MG63 (cell line): ENCODE data around the gene PRR23E. TPM values are rescaled to one million over a fixed set of nuclear protein-coding genes. Genes with fewer than 3 reads are reported as not detected.

Source experiments
- DNase-seq: peaks from one replicate; pipeline ENCODE4 v3.0.0-alpha.2; 2020
- H3K27me3 ChIP-seq: fragments of 250-450 bp; sonication (Bioruptor Pico); 2 replicates; pipeline ENCODE4 v1.5.1; 2020; ENCODE audit warnings: mild to moderate bottlenecking, moderate library complexity
- H3K36me3 ChIP-seq: fragments of 250-450 bp; sonication (Bioruptor Pico); 2 replicates; pipeline ENCODE4 v1.5.1; 2020; ENCODE audit warnings: mild to moderate bottlenecking, moderate library complexity
- H3K4me3 ChIP-seq: fragments of 250-450 bp; sonication (Bioruptor Pico); 2 replicates; pipeline ENCODE4 v1.5.1; 2020; ENCODE audit warnings: mild to moderate bottlenecking, moderate library complexity
- H3K9me3 ChIP-seq: fragments of 250-450 bp; sonication (Bioruptor Pico); 2 replicates; pipeline ENCODE4 v1.5.1; 2020; ENCODE audit warnings: mild to moderate bottlenecking, moderate library complexity
- total RNA-seq: library from RNA; depleted of rRNA; stranded (reverse); fragments of >200 nt; shearing (Covaris generic); gene quantifications from 2 replicates; pipeline ENCODE4 v1.2.3, GENCODE V29; 2014; ENCODE audit warnings: low replicate concordance

Gene PRR23E
- total RNA-seq, 1 experiment from 2014 or later = not detected

DNA sequence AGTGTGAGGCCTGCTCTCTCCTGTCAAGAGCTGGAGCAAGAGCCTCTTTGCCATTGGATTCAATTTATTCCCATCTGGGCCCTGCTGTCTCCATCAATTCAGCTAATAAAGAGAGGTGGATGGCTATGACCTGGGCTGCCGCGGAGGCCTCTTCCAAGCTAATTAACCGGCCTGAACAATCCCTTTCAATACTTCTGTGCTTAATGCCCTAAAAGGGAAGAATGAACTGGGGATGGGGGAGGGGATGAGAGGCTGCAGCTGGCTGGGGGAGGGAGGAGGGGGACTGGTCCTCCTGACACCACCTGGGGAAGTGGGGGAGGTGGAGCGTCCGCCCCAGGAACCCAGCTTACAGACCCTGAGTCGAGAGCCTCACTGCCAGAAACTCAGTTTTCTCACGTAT, 33.4 kb upstream of the PRR23E start:
- no peaks in the 10 kb centered on the region for H3K27me3 ChIP-seq

DNA sequence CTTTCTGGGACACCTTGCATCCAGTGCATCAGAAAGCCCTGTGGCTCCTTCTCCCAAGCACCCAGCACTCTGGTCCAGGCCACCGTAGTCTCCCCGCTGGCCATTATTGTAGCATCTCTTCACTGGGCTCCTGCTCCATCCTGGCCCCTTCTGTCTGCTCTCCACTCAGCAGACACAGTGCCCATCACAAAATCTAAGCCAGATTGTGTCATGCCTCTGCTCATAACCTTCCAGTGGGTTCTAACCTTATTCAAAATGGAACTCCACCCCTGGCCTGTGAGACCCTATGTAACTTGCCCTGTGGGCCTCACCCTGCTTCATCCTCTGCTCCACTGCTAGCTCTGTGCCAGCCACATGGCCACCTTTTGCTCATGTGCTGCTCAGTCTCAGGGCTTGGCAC, 31.7 kb upstream of the PRR23E start:
- no peak for DNase-seq
- Histone ChIP-seq H3K27me3 (no peaks in the 10 kb centered on the region), H3K9me3 (0 out of 2 replicates have a peak, but pooled peaks cover 2% of the 10 kb centered on the region), H3K36me3 (no peaks in the 10 kb centered on the region), H3K4me3 (no peak overlapping the region)

More for the DNA sequence above, 33.4 kb upstream of the PRR23E start:
- Histone ChIP-seq H3K36me3 (no peaks in the 10 kb centered on the region), H3K9me3 (0 out of 2 replicates have a peak, but pooled peaks cover 4% of the 10 kb centered on the region), H3K4me3 (no peak overlapping the region)
- DNase-seq = no peak

DNA sequence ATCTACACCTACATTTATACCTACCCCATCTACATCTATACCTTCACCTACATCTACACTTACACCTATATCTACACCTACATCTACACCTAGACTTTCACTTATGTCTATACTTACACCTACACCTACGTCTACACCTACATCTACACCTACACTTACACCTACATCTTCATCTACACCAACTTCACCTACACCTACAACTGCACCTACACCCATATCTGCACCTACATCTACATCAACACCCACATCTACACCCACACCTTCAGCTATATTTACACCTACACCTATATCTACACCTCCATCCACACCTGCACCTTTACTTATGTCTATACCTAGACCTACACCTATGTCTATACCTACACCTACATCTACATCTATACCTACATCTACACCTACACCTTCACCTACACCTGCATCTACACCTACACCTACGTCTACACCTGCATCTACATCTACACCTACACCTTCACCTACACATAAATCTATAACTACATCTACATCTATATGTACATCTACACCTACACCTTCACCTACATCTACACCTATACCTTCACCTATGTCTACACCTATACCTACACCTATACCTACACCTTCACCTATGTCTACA, 30.9 kb upstream of the PRR23E start:
- Histone ChIP-seq H3K36me3 (no peaks in the 10 kb centered on the region), H3K9me3 (0 out of 2 replicates have a peak, but pooled peaks cover 2% of the 10 kb centered on the region), H3K27me3 (no peaks in the 10 kb centered on the region), H3K4me3 (no peak overlapping the region)
- no peak for DNase-seq

DNA sequence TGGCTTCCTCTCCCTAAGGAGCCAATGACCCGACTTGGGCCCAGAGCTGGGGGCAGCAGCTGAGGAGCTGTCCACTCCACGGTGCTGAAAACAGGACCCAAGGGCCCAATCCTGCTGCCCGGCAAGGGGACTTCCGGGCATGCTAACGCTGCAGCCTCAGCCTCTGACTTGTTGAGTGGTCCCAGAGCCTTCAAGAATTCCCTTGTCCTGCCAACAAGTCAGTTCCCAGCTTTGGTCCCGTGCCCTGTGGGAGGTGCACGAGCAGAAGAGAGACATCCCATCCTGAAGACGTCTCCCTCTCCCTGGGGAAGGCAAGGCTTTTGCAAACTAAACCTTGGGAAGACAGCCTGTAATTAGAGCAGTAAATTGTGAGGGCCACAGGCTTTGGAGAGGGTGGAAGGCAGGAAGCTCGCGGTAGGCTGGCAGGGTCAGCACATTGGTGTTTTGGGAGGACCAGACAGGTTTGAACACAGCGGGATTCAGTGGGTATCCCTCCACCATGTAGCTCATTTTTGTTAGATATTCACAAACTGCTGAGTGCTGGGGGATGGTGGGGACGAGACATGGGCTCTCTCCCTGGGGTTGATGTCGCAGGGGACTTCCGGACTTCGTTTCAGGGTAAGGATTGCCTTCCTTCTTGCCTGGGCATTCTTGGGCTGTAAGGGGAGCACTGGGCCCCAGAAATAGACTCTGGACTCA, 29.8 kb upstream of the PRR23E start:
- Histone ChIP-seq H3K4me3 (no peak overlapping the region), H3K9me3 (0 out of 2 replicates have a peak, but pooled peaks cover 2% of the 10 kb centered on the region), H3K27me3 (no peaks in the 10 kb centered on the region), H3K36me3 (no peaks in the 10 kb centered on the region)
- peak; percentile 36 for DNase-seq

DNA sequence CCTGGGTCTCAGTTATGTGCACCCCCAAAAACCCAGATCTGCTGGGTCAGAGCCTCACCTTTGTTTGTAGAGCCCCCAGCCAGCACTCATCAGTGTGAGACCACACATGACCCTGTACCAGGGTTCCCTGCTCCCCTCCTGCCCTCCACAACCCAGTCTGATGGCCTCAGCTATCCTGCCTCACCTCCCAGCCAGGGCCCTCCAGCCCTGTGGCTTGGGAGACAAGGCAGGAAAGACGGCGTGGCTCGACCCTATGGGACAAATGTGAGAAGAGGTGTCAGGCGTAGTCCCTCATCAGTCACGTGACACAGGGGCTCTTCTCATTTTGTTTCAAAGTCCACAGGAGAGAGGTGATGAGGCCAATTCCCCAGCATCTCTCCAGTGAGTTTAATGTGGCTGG, 28.3 kb upstream of the PRR23E start:
- Histone ChIP-seq H3K4me3 (no peak overlapping the region), H3K27me3 (no peaks in the 10 kb centered on the region), H3K36me3 (no peaks in the 10 kb centered on the region), H3K9me3 (0 out of 2 replicates have a peak, but pooled peaks cover 2% of the 10 kb centered on the region)
- DNase-seq = no peak

DNA sequence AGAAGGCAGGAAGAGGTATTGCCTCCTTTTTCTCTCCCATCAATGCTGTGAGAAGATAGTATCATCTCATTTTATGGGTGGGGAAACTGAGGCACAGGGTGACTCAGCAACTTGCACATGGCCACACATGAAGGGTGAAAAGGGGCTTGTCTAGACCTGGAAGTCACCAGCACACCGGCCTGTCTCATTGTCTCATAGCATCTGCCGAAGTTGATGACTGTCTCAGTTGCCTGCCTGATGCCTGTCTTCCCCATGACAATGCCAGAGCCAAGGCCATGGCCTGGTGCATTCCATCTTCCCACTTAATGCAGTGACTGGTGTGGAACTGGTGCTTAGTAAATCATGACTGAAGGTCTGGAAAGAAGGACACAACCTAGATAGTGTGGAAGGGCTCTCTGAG, 27.9 kb upstream of the PRR23E start:
- Histone ChIP-seq H3K9me3 (0 out of 2 replicates have a peak, but pooled peaks cover 2% of the 10 kb centered on the region), H3K36me3 (no peaks in the 10 kb centered on the region), H3K27me3 (no peaks in the 10 kb centered on the region), H3K4me3 (no peak overlapping the region)
- no peak for DNase-seq

DNA sequence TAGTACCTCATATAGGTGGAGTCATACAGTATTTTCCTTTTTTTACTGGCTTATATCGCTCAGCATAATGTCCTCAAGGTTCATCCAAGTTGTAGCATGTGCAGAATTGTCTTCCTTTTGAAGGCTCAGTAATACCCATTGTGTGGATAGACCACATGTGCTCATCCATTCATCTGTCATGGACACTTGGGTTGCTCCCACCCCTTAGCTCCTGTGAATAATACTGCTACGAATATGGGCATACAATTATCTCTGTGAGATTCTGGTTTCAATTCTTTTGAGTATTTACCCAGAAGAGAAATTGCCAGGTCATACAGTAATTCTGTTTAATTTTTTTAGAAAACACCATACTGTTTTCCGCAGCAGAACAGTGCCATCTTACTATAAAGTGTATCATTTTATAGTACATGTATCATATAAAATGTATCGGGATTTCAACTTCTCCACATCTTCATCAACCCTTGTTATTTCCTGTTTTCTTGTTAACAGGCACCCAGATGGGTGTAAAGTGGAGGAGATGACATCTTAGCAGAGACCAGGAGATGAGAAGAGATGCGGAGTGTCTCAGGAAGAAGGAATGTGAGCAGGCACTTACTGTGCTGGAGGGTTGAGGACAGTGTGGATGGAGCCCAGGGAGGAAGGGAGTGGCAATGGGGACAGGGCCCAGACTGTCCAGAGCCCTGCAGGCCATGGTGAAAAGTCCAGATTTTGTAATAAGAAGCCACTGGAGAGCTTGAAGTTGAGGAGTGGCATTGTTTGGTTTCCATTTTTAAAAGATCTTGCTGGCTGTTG, 27.0 kb upstream of the PRR23E start:
- DNase-seq = no peak
- Histone ChIP-seq H3K9me3 (0 out of 2 replicates have a peak, but pooled peaks cover 2% of the 10 kb centered on the region), H3K36me3 (no peaks in the 10 kb centered on the region), H3K4me3 (no peak overlapping the region), H3K27me3 (no peaks in the 10 kb centered on the region)

DNA sequence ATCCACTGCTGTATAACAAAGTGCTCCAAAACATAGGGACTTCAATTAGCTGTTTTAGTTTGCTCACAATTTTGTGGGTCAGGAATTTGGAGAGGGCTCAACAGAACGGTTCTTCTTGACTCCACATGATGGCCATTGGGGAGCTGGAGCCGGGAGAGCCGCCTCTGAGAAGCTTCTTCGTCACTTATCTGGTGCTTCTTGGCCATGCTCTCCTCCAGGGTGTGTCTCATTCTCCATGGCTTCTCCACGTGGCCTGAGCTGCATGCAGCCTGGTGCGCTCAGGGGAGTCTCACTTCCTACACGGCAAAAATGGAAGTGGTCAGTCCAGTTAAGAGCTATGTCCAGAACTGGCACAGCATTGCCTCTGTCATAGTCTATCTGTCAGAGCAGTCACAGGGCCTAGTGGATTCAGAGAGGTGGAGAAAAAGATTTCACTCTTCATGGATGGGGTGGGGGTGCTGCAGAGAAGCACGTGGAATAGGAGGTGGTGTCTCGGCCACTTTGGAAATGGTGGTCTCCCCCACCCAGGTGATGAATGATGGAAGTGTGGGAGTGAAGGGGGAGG, 26.3 kb upstream of the PRR23E start:
- Histone ChIP-seq H3K27me3 (no peaks in the 10 kb centered on the region), H3K4me3 (no peak overlapping the region), H3K36me3 (no peaks in the 10 kb centered on the region), H3K9me3 (0 out of 2 replicates have a peak, but pooled peaks cover 2% of the 10 kb centered on the region)
- DNase-seq = no peak

DNA sequence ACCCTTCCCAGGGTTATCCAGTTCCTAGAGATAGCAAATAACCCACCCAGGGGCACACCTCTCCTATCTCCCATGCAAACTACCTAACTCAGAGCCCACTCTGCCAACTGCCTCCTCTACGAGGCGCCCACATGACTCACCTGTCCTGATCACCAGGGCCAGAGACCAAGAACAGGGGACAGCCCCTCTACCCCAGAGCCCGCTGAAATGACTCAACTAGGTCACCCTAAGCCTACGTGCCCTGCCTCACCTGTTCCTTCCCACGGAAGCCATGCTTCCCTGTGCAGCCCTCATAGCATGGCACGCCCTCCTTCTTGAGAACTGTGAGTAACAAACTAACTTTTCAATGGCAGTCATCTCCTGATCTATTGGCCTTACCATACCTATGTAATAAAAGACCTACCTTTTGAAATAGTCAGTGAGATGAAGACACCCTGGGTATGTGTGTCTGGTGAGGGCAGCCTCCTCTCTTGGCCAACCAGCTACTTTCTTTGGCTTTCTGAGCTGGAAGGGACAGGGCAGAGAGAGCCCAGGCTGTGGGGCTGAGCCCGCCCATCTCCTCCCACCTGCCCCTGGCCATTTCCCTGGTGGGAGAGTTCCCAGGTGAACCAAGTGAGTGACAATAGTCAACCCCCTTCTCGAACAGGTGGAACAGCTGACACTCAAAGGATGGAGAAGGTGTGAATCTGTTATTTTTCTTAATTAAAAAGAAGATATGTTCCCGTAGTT, 25.5 kb upstream of the PRR23E start:
- no peaks in the 10 kb centered on the region for H3K27me3 ChIP-seq
- H3K36me3 ChIP-seq = no peaks in the 10 kb centered on the region
- no peaks in the 10 kb centered on the region for H3K9me3 ChIP-seq
- H3K4me3 ChIP-seq = no peak overlapping the region
- DNase-seq = no peak

DNA sequence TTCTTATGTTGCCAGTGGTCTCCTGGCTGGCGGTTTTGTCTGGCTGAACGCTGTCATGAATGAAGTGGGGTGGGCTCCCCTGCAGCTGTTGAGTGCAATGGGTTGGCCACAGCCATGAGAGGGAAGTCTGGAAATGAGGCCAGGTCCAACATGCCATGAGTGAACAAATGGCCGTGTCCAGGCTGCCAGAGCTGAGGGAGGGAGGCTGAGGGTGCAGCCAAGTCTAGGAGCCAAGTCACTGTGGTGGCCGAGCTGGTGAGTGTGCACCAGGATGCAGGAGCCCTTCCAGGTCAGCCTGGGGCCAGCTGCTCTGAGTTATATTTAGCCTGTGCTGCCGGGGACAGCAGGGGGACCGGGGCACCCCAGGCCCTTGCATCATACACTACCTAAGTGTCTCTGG, 24.7 kb upstream of the PRR23E start:
- Histone ChIP-seq H3K4me3 (no peak overlapping the region), H3K27me3 (no peaks in the 10 kb centered on the region), H3K36me3 (no peaks in the 10 kb centered on the region), H3K9me3 (no peaks in the 10 kb centered on the region)
- peak; percentile 31 for DNase-seq

DNA sequence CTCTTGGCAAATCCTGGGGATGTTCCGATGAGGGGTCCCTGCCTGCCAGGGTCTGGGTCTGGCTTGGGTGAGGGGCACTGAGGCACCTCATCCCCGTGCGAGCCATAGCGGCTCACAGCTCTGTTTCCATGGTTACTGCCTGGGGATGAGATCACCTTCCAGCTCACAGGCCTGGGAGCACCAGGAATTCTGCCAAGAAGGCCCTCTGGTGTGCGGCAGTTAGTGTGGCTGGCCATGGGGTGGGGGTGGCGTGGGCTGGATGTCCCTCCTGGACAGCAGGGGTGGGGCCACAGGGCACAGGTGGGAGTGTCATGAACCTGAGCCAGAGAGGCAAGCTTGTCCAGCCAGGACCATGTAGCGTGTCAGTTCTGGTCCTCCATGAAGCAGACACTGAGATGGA, 22.1 kb upstream of the PRR23E start:
- no peaks in the 10 kb centered on the region for H3K36me3 ChIP-seq
- DNase-seq = peak; percentile 66
- H3K4me3 ChIP-seq = no peak overlapping the region
- no peaks in the 10 kb centered on the region for H3K9me3 ChIP-seq
- H3K27me3 ChIP-seq = no peaks in the 10 kb centered on the region

DNA sequence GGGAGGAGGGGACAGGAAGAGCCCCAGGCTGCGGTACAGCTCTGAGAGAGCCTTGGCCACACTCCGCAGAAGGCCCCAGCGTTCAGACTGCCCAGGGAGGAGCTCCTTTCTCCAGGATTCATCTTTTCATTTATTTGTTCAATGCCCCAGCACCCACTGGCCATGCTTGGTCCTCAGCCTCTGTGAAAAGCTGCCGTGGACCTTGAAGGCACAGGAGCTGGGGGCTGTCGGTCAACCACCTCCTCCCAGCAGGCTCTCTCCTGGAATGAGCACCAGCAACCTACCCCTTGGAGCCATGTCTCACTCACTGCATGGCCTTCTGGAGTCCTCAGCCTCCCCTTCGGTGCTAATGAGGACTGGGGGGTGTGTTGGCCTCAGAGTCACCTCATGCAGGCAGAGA, 21.6 kb upstream of the PRR23E start:
- Histone ChIP-seq H3K36me3 (no peaks in the 10 kb centered on the region), H3K9me3 (no peaks in the 10 kb centered on the region), H3K27me3 (no peaks in the 10 kb centered on the region), H3K4me3 (no peak overlapping the region)
- no peak for DNase-seq

DNA sequence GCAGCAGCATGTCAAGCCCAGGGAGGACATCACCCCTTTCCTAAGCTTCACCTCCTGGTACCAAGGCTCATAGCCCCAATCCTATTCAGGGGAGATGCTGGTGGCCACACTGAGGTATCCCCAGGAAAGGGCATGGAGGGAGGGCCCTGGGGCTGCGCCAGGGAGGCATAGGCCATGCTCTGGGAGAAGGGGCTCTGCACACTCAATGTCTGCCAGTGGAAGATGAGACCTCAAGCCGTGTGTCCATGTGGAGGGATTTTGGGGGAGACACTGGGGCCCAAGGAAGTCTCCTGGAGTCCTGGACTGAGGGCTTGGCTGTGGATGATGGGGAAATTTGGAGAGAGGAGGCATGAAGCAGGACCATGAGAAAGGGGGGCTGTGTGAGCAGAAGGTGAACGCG, 21.2 kb upstream of the PRR23E start:
- Histone ChIP-seq H3K4me3 (no peak overlapping the region), H3K27me3 (no peaks in the 10 kb centered on the region), H3K9me3 (no peaks in the 10 kb centered on the region), H3K36me3 (no peaks in the 10 kb centered on the region)
- DNase-seq = no peak

DNA sequence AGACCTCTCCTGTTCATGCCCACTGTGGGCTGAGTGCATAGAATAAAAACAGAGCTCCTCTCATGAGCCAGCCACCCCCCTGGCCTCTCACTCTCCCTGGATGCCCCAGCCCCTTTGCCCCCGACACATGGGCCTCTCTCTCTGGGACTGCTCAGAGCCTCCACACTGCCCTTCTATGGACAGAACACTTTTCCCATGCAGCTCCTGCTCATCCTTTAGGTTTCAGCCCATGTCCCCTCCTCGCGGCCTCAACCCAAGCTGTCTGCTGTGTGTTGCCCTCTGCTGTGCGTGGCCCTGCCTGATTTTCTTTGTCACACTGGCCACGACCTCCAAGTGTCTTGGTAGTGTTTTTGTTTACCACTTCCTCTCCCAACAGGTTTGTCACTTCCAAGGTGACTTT, 20.7 kb upstream of the PRR23E start:
- H3K9me3 ChIP-seq = no peaks in the 10 kb centered on the region
- DNase-seq = no peak
- H3K36me3 ChIP-seq = no peaks in the 10 kb centered on the region
- no peak overlapping the region for H3K4me3 ChIP-seq
- H3K27me3 ChIP-seq = no peaks in the 10 kb centered on the region

DNA sequence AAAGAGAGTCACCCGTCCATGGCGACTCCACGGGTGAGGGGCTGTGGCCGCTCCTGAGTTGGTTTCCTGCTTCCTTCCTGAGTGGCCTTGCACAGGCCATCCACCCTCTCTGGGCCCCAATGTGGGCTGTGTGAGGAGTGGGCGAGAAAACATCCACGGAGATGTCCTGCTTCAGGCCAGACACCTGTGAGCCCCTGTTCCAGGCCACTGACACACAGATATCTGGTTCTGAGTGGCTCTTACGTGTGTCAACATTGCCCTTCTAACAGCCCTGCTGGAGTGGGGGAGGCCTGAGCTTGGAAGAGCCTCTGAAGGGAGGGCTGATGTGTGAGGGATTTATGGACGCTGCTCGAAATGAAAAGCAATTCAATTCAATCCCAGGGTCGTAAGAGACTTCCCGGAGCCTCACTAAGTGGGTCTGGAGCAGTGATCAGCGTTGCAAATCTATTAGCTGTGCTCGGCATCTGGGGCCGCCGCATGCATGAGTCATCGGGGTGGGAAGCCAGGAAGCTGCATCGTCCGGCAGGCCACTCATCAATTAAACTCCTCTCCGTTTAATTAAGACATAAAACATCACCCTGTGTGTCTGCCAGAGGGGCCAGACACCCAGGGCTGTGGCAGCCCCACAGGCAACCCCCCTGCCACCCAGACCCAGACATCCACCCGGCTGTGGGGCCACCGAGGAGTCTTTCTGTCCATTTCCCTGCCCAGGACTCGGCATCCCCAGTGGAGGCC, 20.0 kb upstream of the PRR23E start:
- DNase-seq = peak; percentile 79
- H3K9me3 ChIP-seq = no peaks in the 10 kb centered on the region
- H3K27me3 ChIP-seq = no peaks in the 10 kb centered on the region
- H3K4me3 ChIP-seq = no peak overlapping the region
- no peaks in the 10 kb centered on the region for H3K36me3 ChIP-seq
